Colon (tissue), 2 donors: ENCODE measurements around the gene CHSY3.

Experiments
- FAIRE-seq: peaks from 2 replicates; lab custom pipeline; 2012; peaks lifted over from hg19 to GRCh38; lab: Jason Lieb, UNC
- donor health status: control.
- donor health status: control.

Gene CHSY3

DNA sequence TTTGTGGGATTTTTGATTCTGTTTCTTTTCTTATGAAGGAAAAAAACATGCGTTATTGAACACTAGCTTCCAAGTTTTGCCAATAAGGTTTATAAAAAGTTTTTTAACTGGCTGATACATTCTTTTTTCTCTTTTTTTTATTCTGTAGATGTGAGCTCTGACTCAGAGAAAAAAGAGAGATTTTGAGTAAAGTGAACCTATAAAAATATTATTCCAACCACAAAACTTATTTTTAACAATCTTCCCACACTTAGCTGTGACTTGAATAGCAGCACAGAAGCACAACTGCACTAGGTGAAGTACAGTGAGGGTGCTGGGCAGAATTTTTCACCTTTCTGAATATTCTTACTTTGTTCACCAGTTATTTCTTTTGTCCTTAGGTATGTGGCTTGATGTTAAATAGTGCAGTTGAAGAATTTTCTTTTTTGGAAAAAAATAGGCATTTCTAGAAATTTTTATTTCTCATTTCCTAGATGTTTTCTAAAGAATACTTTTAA lies 41.6 kb downstream of the CHSY3 start:
- FAIRE-seq = no peak

DNA sequence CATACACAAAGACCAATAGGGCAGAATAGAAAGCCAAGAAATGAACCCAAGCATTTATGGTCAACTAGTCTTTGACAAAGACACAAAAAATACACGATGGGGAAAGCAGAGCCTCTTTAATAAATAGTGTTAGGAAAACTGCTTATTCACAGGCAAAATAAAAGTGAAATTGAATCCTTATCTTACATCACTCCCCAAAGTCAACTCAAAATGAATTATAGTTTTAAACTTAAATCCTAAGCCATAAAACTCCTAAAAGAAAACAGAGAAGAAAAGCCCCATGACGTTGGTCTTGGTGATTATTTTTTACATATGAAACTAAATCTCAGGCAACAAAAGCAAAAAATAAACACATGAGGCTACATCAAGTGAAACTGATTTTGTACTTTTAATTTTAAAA lies 46.8 kb downstream of the CHSY3 start:
- FAIRE-seq = no peak

DNA sequence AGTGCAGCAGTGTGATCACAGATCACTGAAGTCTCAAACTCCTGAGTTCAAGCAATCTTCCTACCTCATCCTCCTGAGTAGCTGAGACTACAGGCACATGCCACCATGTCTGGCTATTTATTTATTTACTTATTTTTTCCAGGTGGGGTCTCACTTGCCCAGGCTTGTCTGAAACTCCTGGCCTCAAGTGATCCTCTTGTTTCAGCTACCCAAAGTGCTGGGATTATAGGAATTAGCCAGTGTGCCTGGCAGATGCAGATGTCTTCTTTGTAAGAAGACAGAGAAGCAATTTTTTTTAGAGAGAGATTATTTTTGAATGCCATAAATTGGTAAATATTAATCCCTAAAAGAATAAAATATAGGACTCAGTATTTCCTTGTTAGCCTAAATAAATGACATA lies 54.3 kb downstream of the CHSY3 start:
- no peak for FAIRE-seq

DNA sequence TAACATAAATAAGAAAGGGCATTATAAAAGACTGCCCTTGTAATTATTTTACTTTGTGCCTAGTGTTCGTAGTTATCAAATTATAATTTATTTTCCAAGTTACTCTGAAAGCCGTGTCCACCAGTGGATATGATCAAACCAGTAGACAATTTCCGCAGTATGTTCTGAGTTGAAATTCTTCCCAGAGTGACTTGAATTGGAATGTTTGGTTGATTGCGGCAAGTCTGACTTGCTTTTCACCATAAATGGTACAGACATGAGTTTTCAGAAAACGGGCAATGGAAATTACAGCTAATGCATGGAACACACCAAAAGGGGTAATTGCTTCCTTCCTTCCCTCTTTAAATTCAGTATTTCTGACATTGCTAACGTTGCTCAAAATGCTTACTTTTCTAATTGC lies 56.6 kb downstream of the CHSY3 start:
- FAIRE-seq = no peak

DNA sequence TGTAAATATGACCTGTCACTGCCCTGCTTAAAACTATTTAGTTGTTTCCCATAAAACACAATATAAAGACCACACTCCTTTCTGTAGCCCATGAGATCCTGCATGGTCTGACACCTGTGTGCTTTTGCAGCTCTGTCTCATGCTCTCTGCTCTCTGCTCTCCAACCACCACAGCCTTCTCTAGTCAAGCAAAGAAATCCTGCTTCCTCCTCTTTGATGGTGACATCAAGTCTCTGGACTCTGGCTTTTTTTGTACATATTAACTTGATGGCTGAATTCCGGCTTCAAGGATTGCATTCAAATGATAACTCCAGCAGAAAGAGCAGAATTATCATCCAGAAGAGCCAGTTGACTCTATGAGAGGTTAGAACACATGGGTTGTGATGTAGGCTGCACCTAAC lies 58.2 kb downstream of the CHSY3 start:
- FAIRE-seq = no peak

DNA sequence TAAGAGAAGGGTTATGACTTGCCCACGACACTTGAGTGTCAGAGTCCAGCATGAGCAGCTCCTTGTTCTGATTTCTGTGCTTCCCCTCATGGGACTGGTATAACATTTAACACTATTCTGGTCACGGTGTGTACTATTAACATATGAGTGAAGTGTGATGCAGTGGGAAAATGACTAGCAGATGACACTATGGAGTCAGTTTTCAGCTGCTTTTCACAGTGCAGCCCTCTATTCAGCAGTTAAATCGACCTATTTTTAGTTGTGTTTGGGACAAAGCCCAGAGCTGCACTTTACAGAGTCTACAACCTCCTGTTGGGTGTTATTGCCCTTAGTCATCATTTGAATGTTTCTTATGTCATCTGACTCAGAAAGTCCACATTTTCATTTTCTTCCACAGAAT lies 59.1 kb downstream of the CHSY3 start:
- FAIRE-seq = no peak

DNA sequence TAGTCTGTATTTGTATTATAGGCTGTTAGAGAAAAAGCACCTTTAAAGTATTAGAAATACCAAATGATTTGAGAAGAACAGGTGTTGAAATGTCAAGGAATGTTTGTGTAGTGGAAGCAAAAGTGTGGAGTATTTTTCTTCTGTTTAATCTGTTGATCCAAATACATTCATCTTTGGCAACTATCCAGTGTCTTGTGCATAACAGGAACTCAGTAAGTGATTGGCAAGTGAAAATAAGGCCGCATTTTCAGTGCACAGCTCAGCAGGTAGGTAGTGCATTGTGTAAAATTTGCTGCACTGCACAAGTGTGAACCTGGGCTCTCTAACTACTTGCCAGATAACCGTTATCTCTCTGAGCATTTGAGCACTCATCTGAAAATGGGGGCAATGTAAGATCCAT lies 61.8 kb downstream of the CHSY3 start:
- no peak for FAIRE-seq

DNA sequence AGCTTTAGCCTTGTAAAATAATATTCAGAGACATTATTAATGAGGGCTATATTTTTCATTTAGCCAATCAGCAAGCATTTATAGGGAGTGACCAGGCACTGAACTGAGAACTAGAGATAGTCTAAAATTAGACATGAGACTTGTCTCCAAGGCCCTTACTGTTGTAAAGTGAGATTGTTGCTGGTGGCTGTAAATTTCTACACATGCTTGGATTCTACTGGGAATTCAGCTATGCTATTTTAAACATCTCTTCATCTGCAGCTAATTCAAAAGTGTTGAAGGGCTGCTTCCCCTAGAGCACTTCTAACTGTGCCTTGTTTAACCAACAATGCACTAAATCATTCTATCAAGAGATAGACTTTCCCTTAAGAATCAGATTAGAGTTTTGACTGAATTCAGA lies 67.4 kb downstream of the CHSY3 start:
- no peak for FAIRE-seq

DNA sequence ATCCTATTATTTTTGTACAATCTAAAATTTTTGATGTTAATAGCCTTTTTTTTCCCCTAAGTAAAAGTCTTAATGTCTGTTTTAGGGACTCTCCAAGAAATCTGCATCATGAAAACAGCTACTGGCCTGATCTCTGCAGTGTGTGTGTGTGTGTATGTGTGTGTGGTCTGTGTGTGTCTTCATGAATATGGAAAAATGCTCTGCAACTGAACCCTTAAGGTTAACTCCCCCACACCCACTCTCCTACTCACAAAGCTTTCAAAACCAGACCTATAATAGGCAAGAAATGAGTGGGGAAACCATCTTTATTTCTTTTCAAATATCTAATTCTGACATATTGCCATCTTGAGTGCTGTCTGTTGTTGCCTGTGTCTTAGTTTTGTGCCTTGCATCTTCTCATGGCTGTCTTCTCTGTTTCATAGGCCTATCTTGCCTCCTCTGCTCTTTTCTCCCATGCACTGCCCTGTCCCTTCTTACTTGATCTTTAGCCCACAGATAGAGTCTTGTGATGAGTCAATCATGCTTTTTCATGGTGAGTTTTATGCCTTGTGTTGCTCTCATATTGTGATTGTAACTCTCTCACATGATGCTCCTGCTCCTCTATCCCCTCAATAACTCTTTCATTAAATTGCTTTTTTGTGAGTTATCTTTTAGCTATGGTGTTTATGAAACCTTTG lies 68.3 kb downstream of the CHSY3 start:
- no peak for FAIRE-seq

DNA sequence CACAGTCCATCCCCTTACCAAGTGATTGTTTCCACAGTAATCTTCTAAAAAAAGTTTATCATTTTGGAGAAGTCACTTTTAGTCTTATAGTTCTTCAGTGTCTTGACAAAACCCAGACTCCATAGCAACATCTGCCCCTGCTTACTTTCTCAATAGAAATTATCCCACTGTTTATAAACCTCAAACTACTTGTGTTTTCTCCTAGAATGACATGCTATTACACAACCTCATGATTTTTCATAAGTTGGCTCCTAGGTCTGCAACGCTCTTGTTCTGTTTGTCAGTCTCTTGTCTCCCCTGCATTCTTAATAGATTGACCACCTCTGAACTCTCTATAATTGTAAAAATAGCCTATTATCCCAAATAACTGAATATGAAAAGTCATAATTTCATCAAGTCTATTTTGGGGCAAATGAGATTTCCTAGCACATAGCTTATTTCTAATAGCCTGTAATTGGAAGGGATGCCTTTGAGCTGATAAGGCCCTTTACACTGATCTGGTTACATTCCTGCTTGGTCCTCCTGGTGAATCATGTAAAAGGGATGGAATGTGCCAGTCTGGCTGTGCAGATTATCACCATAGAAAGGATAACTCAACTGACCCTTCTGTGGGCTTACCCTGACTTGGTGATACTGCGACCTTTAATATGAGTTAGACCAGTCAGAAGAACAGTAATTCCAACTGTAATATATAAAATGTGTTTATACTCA lies 69.6 kb downstream of the CHSY3 start:
- FAIRE-seq = no peak

DNA sequence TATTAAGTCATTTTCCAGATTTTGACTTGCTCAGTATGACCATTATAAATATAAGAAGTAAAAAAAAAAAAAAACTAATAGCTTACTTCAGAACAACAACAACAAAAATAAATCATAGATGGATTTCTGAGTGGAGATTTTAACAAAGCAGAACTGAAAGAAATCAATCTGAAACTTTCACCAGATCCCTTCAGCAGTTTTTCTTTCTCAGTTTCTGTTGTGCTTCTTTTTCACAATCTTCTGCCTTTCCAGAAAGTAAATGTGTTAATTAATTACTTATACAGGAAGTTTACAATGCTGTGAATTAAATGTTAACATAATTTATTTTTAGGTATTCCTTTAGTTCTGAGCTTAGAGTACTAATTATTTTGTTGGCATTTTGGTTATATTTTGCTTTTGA lies 73.5 kb downstream of the CHSY3 start:
- no peak for FAIRE-seq

DNA sequence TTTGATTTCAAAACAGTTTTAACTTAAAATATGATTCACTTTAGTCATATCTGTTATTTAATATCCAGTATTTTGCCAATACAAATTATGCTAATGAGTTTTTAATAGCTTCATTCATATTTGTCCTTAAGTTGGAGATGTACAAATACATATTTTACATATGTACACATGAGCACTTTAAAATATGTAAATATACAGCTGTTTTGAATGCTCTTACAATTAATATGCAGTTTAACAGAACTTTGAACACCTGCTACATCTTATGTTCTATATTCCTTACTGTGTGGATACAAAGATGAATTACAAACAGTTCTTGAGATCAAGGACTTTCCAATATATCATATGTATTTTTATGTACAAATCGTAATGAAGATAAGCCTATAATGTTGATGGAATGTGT lies 74.0 kb downstream of the CHSY3 start:
- no peak for FAIRE-seq

DNA sequence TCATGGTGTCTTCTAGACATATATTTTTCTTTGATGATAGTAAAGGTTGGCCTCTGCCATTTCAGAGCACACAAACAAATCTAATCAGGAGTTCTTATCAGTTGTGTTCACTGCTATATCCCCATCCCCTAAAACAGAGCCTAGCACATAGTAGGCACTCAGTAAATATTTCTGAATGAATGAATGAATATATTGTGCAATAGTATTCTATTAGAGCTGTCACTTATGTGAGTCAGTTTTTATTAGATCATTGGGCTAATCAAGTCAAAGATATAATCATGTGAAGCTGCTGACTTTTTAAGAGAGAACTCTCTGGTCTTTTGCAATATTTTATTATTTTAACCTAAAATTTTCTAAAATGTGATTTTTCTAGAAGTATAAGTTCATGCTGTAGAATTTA lies 84.2 kb downstream of the CHSY3 start:
- no peak for FAIRE-seq

DNA sequence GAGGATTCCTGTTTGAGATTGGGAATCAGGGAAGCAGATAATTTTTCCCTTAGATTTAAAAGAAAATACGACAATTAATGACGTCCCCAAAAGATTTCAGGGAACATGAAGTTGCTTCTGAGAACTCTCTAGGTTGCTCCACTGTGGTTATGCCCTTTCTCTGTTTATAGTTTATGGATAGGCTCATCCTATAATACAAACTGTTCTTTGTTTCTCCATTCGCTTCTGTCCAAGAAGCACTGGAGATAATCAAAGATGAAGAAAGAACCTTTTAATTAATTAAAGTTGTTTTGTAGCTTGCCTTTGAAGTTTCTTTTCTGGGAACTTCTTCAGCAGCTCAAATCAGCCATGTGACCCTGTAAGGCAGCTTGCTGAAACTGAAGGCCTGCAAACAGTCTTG lies 87.5 kb downstream of the CHSY3 start:
- FAIRE-seq = no peak

DNA sequence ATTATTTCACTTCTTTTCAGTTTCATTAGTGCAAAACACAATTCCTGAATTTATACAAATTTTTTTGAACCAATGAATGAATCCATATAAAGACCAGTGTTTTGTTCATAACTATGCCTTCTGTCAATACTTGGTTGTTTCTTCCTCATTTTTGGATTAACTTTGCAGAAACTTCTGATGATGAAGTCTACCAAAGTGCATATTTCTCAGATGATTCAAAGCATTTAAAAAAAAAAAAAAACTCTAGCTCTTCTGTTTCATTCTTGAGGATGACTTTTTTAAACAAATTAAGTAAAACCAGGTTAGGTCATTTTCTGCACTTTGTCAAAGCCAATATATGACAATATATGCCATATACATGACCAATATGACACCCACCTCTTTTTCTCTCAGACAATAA lies 92.6 kb downstream of the CHSY3 start:
- FAIRE-seq = no peak

DNA sequence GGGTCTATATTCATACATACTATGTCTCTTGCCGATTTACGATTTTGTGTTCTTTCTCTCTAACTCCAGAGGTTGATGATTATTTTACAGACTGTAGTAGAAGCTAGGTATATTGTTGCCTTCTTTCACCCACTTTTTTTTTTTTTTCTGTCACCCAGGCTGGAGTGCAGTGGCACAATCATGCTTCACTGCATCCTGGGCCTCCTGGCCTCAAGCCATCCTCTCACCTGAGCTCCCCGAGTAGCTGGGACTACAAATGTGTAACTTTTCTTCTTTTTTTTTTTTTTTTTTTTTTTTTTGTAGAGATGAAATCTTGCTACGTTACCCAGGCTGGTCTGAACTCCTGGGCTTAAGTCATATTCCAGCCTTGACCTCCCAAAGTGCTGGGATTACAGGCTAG lies 96.2 kb downstream of the CHSY3 start:
- no peak for FAIRE-seq

DNA sequence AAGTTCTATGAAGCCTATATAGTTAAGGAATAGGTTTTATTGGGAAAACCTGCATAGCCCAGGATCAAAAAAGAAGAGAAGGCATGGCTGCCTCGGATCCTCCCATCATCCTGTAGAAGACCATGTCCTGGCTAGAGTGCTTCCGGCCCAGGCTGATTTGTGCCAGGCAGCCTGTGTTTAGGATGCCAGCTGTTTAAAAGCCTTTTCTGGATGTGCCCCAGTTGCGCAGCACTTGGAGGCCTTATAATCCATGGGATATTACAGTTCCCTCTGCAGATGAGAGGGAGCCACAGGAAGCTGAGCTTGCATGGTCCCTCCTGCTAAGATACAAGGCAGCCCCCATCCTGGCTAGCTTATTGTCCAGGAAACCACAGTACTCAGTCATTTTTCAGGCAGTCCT lies 97.9 kb downstream of the CHSY3 start:
- FAIRE-seq = no peak

DNA sequence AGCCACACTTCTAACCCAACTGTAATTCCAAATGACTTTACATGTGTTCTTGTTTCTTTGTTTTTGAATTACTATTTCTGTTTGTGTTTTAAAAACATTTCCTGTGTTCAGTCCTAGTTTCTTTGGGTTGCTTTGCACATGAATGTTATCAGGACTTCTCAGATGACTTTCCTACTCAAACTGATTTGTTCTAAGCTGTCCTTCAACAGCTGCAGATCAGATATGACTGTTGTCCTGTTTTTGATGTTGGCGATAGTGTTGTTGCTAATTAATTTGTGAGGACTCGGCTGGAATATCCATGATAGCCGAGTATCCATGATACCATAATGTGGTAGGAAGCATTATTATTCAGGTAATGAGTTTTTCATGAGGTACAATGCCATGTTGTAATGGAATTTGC lies 98.6 kb downstream of the CHSY3 start:
- FAIRE-seq = no peak

DNA sequence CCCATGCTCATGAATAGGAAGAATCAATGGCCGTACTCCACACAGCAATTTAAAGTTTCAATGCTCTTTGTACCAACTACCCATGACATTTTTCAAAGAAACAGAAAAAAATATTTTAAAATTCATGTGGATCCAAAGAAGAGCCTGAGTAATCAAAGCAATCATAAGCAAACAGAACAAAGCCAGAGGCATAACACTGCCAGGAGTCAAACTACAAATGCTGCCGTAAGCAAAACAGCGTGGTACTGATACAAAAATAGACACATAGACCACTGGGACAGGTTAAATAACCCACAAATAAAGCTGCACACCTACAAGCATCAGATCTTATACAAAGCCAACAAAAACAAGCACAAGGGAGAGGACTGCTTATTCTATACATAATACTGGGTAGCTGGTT lies 107.7 kb downstream of the CHSY3 start:
- FAIRE-seq = no peak

DNA sequence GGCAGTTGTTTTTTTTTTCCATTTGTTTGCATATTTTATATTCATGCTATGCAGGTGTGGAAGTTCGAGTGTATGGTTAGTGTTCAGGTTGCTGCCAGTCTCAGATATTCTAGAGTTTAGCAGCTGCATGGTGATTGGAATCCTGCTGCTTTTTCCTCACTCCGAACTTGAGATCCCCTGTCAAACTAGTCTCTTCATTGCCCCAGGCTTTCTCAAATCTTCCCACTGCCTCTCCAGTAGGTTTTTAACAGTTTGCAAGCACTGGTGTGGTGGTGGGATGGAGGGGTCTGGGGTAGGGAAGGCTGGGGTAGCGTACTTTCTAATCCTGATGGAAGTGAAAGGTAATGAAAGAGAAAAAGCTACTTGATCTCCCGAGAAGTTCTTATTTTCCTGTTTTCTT lies 112.9 kb downstream of the CHSY3 start:
- no peak for FAIRE-seq

DNA sequence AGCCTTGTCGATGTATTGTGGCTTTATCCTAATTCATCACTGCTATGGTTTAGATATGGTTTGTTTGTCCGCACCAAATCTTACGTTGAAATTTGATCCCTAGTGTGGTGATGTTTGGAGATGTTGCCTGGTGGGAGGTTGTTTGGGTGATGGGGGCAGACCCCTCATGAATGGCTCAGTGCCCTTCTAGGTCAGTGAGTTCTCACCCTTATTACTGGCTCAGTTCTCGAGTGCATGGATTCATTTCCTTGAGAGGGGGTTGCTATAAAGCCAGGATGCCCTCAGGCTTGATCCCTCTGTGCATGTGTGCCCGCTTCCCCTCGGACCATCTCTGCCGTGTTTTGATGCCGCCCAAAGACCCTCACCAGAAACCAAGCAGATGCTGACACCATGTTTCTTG lies 114.4 kb downstream of the CHSY3 start:
- no peak for FAIRE-seq

DNA sequence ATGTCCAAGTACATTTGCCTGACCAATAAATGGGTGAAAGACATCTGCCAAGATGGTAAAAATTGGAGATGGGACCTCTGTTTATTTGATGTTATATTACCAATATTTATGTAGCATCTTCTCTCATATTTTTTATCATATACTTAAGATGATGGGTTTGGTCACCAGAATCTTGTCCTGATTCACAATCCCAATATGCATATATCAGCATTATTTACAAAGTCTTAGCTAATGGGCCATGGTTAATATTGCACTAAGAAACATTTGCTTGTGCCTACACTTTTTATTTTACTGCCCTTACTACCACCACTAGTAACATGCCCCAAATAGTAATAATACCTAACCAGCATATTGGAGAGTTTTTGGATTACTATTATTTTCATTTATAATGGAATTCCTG lies 116.7 kb downstream of the CHSY3 start:
- FAIRE-seq = no peak

DNA sequence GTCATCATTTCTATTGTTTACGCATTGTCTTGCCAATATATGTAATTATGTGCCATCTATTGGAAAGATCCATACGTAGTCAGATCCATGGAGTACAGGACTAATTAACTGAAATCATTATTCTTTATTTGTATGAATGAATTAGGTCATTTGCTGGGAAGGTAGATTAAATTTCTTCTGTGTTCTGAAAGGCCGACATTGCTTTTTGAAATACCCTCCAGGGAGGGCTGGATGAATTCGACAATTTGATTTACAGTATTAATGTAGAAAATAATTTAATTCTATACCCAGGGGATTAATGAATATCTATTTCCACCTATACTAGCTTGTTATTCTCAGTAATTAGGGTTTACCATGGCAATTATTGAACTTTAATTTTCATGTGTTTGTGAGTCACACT lies 117.6 kb downstream of the CHSY3 start:
- no peak for FAIRE-seq

DNA sequence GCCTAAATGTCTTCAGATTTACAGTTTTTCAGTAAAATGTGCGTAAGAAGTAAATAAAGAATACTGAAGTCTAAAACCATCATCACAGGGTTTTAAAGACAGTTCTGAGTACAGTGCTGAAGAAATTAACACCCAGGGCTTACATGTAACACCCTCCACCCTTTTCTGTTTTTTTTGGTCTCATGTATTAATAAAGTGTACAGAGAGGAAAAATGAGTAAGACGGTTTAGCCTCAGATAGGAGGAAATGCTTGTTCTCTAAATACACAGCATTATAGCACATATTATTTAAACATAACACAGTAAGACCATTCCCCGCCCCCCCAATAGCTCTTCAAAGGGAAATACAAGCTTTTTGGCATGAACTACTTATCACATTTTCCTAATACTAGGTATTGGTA lies 119.3 kb downstream of the CHSY3 start:
- no peak for FAIRE-seq
